ENCODE data around the gene RGS3.

RGS3 gene

GRCh38 chr9:113497051-113497450, 33.5 kb downstream of the RGS3 start:
- no peaks in the 10 kb centered on the region for H3K36me3 ChIP-seq (ENCODE audit: insufficient read depth, low read length)
- TF ChIP-seq EZH2 (IDR thresholded peaks at IDR 0.05; ENCODE audit: borderline replicate concordance, low read length) = no peak
- TF ChIP-seq CTCF (IDR thresholded peaks at IDR 0.05; ENCODE audit: low read length) = no peak
- H3F3A ChIP-seq (ENCODE audit: insufficient read depth, low read length) = no peaks in the 10 kb centered on the region
- H3K79me2 ChIP-seq (ENCODE audit: insufficient read depth, low read length) = no peaks in the 10 kb centered on the region
- no peaks in the 10 kb centered on the region for H3K4me1 ChIP-seq (ENCODE audit: insufficient read depth, low read length, severe bottlenecking)
- H2AFZ ChIP-seq (ENCODE audit: low read length) = no peak overlapping the region
- no peaks in the 10 kb centered on the region for H4K20me1 ChIP-seq (ENCODE audit: insufficient read depth, low read length)
- no peak overlapping the region for H3K4me2 ChIP-seq (ENCODE audit: low read length)
- H3K27ac ChIP-seq (ENCODE audit: low read depth, low read length, poor library complexity, severe bottlenecking) = no peak overlapping the region
- H3K4me3 ChIP-seq (ENCODE audit: low read depth, low read length, poor library complexity, severe bottlenecking) = no peak overlapping the region
- H3K9me3 ChIP-seq (ENCODE audit: low read length) = no peaks in the 10 kb centered on the region
- no peaks in the 10 kb centered on the region for H3K9me2 ChIP-seq (ENCODE audit: low read depth, low read length)
- 0 out of 2 replicates have a peak, but pooled peaks cover 3% of the 10 kb centered on the region for H3K27me3 ChIP-seq (ENCODE audit: insufficient read depth, low read length)
- H3K9ac ChIP-seq (ENCODE audit: low read length) = no peak overlapping the region

- Histone ChIP-seq H3K4me3 (ENCODE audit: low read depth, low read length, poor library complexity, severe bottlenecking) (no peak overlapping the region), H2AFZ (ENCODE audit: low read length) (no peak overlapping the region), H3F3A (ENCODE audit: insufficient read depth, low read length) (no peaks in the 10 kb centered on the region), H4K20me1 (ENCODE audit: insufficient read depth, low read length) (no peaks in the 10 kb centered on the region), H3K36me3 (ENCODE audit: insufficient read depth, low read length) (no peaks in the 10 kb centered on the region), H3K4me1 (ENCODE audit: insufficient read depth, low read length, severe bottlenecking) (no peaks in the 10 kb centered on the region), H3K9ac (ENCODE audit: low read length) (no peak overlapping the region), H3K79me2 (ENCODE audit: insufficient read depth, low read length) (no peaks in the 10 kb centered on the region), H3K9me2 (ENCODE audit: low read depth, low read length) (no peaks in the 10 kb centered on the region), H3K27ac (ENCODE audit: low read depth, low read length, poor library complexity, severe bottlenecking) (no peak overlapping the region), H3K4me2 (ENCODE audit: low read length) (no peak overlapping the region), H3K9me3 (ENCODE audit: low read length) (no peaks in the 10 kb centered on the region), H3K27me3 (ENCODE audit: insufficient read depth, low read length) (no peaks in the 10 kb centered on the region)
- no peak for TF ChIP-seq EZH2 (IDR thresholded peaks at IDR 0.05; ENCODE audit: borderline replicate concordance, low read length)
- TF ChIP-seq CTCF (IDR thresholded peaks at IDR 0.05; ENCODE audit: low read length) = no peak
These were observed 35.8 kb downstream of the RGS3 start for GRCh38 chr9:113499153-113499875.

- Histone ChIP-seq H3K36me3 (ENCODE audit: insufficient read depth, low read length) (no peaks in the 10 kb centered on the region), H4K20me1 (ENCODE audit: insufficient read depth, low read length) (no peaks in the 10 kb centered on the region), H3K4me3 (ENCODE audit: low read depth, low read length, poor library complexity, severe bottlenecking) (no peak overlapping the region), H3F3A (ENCODE audit: insufficient read depth, low read length) (no peaks in the 10 kb centered on the region), H3K27ac (ENCODE audit: low read depth, low read length, poor library complexity, severe bottlenecking) (no peak overlapping the region), H2AFZ (ENCODE audit: low read length) (no peak overlapping the region), H3K9me3 (ENCODE audit: low read length) (no peaks in the 10 kb centered on the region), H3K4me1 (ENCODE audit: insufficient read depth, low read length, severe bottlenecking) (no peaks in the 10 kb centered on the region), H3K27me3 (ENCODE audit: insufficient read depth, low read length) (no peaks in the 10 kb centered on the region), H3K9me2 (ENCODE audit: low read depth, low read length) (no peaks in the 10 kb centered on the region), H3K79me2 (ENCODE audit: insufficient read depth, low read length) (no peaks in the 10 kb centered on the region), H3K9ac (ENCODE audit: low read length) (no peak overlapping the region), H3K4me2 (ENCODE audit: low read length) (no peak overlapping the region)
- TF ChIP-seq CTCF (IDR thresholded peaks at IDR 0.05; ENCODE audit: low read length) (no peak), EZH2 (IDR thresholded peaks at IDR 0.05; ENCODE audit: borderline replicate concordance, low read length) (no peak)
These were observed 36.5 kb downstream of the RGS3 start for GRCh38 chr9:113499876-113500497.
